AG08396 (cell line): ENCODE data around the gene IFT81.
A peak's percentile ranks its signal among the peaks of the same experiment; 100 is the strongest.
"Not testable (repeated sequence)": the region's sequence is repeated elsewhere in the genome, so short reads cannot be mapped to it uniquely, and the experiment has no call there.

ENCODE experiments used
- DNase-seq: peaks from one replicate; pipeline ENCODE4 v3.0.0; 2012; ENCODE audit warnings: low spot score, mixed read lengths

The IFT81 gene

GRCh38 chr12:110124269-110124995 is at the start of gene IFT81:
IFT81 (plus strand) TSS chr12:110124357; CDS start chr12:110127381, 3,024 bp downstream.
- peak; percentile 99 for DNase-seq

- no peak for DNase-seq
Observed at GRCh38 chr12:110075880-110076279, 48.3 kb upstream of the IFT81 start.

- DNase-seq = no peak
Observed at GRCh38 chr12:110077800-110078199, 46.4 kb upstream of the IFT81 start.

GRCh38 chr12:110079477-110080400 is 44.4 kb upstream of the IFT81 start:
- no peak for DNase-seq

- no peak for DNase-seq
Observed at GRCh38 chr12:110080410-110080809, 43.7 kb upstream of the IFT81 start.

GRCh38 chr12:110084314-110085015 is 39.7 kb upstream of the IFT81 start:
- no peak for DNase-seq

GRCh38 chr12:110088216-110088615 is 35.9 kb upstream of the IFT81 start:
- DNase-seq = not testable (repeated sequence)

DNA sequence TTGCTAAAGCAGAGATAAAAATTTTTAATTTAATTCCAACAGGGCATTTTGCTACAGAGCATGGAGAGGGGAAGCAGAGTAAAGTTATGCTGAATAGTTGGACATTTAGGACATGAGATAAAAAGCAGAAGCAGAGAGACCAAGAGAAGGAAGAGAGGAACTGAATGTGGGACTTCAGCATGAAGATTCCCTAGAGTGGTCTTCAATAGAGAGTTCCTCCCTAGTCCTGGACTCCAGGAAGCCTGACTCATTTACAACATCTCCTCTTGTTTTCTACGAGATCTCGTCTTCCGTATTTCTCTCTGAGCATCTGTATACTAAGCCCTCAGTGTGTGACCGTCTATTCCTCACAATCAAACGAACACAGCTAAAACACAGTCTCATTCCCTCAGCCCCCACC is 35.2 kb upstream of the IFT81 start:
- no peak for DNase-seq

DNA sequence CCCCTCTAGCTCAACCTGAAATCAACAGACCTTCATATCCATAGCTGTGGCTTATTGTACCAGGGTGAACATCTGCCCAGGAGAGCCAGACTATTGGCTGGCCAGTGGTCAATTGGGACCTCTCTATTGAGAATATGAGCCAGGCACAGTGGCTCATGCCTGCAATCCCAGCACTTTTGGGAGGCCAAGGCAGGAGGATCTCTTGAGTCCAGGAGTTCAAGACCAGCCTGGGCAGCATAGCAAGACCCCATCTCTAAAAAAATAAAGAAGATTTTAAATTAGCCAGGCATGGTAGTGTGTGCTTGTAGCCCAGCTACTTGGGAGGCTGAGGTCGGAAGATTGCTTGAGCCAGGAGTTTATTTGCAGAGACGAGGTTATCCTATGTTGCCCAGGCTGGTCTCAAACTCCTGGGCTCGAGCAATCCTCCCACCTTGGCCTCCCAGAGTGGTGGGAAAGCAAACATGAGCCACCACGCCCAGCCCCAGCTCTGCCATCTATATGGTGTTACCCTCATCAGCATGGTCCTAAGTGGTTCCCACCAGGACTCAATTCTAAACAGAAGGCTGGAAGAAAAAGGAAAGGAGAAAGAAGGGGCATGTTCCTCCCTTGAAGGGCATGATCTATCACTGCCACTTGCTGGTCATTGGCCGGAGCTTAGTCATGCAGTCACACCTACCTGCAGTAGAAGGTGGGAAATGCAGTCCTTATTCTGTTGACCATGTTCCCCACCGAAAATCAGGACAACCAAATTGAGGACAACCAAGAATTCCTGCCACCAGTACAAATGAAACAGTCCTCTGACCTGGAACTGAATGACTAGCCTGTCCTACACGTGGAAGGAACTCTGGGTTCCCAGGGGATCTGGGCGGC is 33.7 kb upstream of the IFT81 start:
- no peak for DNase-seq

DNA sequence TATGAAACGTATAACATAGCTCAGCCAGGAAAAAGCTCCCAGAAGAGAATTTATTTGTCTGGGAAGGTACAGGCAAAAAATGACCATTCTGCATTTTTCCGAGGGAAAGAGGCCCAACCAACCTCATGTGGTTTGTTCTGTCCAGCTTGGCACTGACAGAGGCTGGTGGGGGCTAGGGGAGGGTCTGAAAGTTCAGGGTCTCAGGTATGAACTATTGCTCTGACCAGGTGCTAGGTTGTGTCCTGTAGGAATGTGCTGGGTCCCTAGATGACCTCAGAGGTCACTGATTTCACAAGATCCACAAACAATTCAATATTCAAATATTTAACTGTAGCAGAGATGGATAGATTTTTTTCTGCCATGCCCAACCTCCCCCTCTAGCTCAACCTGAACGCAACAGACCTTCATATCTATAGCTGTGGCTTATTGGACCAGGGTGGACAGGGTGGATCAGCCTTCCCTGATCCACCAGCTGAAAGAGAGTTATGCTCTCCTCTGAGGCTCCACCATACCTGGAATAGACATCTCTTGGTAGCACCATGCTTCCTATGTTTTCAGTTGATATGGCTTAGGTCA is 32.9 kb upstream of the IFT81 start:
- DNase-seq = no peak

DNA sequence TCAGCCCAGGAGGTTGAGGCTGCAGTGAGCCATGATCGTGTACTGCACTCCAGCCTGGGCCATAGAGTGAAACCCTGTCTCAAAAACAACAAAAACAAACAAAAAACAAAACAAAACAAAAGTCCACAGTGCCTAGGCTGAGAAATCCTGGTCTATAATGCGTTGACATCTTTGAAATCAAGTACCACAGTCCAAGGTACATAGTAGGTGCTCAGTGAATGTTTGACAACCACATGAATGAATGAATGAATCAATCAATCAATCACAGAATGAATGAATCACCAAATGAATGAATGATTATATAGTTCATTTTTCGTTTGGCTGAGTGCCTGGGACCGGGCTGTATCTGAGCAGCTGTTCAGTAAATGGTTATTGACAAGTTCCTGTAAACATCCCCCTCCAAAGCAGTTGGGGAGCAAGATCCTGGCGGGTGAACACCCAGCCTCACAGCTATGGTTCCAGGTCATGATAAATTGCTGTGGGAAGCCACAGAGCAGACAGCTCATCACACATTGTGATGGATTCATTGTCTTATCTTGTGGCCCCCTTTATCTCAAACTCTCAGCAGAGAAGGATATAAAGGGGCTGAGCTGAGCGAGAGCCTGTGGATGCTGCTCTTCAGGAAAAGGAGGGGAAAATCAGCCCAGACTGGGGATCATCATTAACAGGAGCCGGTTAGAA is 30.4 kb upstream of the IFT81 start:
- no peak for DNase-seq

GRCh38 chr12:110100315-110100970 is 23.7 kb upstream of the IFT81 start:
- peak; percentile 58 for DNase-seq

DNA sequence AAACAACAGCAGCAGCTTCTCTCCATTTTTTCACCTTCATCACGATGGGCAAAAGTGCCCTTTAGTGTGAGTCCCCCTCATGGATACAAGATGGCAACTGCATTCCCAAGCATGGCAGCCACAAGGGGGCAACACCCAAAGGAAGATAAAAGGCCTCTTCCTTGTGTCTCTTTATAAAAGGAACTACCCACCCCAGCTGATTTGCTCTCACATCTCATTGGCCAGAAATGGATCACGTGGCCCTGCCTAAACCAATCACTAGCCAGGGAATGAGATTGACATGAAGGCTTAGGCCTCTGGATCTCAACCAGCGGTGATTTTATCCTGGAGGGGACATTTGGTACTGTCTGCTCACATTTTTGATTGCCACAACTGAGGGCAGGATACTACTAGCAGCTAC is 21.9 kb upstream of the IFT81 start:
- DNase-seq = peak; percentile 40

DNA sequence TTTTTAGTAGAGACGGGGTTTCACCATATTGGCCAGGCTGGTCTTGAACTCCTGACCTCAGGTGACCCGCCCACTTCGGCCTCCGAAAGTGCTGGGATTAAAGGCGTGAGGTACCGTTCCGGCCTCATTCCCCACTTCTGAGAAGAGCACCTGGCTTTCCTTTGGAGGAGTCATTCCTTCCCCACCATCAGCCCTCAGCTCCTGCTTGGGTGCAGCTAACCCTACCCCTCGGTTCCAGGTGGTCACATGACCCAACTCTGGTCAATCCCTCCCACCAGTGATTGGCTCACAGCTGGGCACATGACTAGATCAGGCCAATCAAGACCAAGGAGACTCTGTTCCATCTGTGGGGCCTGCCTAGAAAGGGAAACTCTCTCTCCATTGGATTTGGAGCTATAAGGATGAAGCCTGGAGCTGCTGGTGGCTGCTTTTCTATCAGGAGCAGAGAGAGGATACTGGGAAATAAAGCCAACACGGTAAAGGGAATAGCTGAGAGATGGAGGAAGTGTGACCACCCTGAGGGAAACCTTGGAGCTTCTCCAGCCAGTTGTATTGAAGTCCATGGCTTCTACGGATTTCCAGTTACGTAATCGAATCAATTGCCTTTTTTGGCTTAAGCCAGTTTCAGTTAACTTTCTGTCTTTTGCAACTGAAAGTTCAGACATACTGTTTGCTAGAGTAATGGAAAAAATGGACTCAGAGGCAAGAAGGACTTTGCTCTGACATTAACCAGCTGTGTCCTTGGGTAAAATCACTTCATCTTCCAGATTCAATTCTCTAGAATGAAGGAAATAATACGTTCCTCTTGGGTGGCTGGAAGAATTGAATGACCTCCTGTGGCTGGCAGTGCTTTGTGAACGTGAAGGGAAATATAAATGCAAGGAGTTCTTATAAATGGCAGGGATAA is 19.7 kb upstream of the IFT81 start:
- DNase-seq = no peak

- DNase-seq = no peak
Observed at GRCh38 chr12:110105159-110105558, 19.0 kb upstream of the IFT81 start.

GRCh38 chr12:110105986-110106385 is 18.2 kb upstream of the IFT81 start:
- DNase-seq = no peak

- peak; percentile 63 for DNase-seq
Observed at GRCh38 chr12:110107369-110108281, 16.5 kb upstream of the IFT81 start.
